ENCODE results near the gene ZNRF1.

The ZNRF1 gene

DNA sequence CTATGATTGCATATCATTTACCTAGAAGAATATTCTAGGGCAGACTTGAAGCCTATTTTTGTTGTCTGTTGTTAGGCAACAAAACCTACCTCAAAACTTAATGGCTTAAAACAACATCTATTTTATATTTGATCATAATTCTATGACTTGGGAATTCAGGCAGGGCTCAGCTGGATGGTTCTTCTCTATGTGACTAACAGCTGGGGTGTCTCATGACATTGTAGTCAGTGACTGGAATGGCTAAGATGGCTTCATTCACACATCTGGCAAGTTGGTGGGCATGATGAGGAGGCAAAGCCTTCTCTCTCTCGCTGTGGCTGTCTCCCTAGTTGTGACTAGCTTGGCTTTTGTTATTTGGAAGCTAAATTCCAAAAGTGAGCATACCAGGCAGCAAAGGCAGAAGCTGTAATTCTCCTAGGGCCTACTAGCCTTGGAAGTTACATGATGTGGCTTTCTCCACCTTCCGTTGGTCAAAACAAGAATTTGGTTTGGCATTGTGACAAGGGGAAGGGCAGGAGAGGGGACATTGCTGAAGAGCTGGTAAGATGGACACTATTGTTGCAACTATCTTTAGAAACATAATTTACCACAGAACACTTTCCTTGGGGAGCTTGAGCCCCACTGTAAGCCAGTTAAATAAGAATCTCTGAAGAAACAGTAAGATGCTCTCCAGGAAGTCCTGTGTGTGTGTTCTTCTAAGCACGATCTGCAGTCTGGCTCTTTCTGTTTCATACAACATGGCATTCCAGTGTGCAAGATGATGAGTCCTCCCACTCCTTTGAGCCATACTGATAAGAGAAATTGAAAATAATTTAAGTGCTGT is 39.4 kb downstream of the ZNRF1 start:
- Histone ChIP-seq H3K36me3 (ENCODE audit: control insufficient read depth in 1 of 2, insufficient read depth in 2 of 2, low read length in 2 of 2) (peaks cover 5 to 6% of the 10 kb centered on the region in 2 donors), H3K4me3 (ENCODE audit: low read depth in 1 of 2, low read length in 2 of 2) (no peak overlapping the region), H3K27ac (ENCODE audit: low read depth, low read length) (no peak overlapping the region), H3K9me3 (ENCODE audit: control insufficient read depth in 1 of 2, low read length in 2 of 2) (peaks cover 4 to 10% of the 10 kb centered on the region in 2 donors), H3K4me1 (ENCODE audit: control insufficient read depth in 1 of 2, insufficient read depth in 2 of 2, low read length in 2 of 2) (no peaks in the 10 kb centered on the region), H3K9ac (ENCODE audit: low read depth in 1 of 2, low read length in 2 of 2) (no peak overlapping the region), H3K27me3 (ENCODE audit: control insufficient read depth in 1 of 2, insufficient read depth in 2 of 2, low read length in 2 of 2) (no peaks in the 10 kb centered on the region)

DNA sequence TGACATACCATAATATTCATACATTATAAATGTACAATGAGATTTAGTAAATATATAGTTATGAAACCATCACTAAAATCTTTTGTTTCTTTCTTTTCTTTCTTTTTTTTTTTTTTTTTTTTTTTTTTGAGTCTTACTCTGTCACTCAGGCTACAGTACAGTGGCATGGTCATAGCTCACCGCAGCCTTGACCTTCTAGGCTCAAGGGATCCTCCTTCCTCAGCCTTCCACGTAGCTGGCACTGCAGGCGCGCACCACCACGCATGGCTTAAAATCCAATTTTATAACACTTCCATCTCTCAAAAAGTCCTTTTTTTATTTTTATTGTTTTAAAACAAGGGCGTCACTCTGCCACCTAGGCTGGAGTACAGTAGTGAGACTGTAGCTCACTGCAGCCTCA is 41.1 kb downstream of the ZNRF1 start:
- peaks cover 5 to 6% of the 10 kb centered on the region in 2 donors for H3K36me3 ChIP-seq (ENCODE audit: control insufficient read depth in 1 of 2, insufficient read depth in 2 of 2, low read length in 2 of 2)
- H3K4me1 ChIP-seq (ENCODE audit: control insufficient read depth in 1 of 2, insufficient read depth in 2 of 2, low read length in 2 of 2) = peaks cover 0 to 3% of the 10 kb centered on the region in 2 donors
- H3K9me3 ChIP-seq (ENCODE audit: control insufficient read depth in 1 of 2, low read length in 2 of 2) = peaks cover 4 to 10% of the 10 kb centered on the region in 2 donors
- no peak overlapping the region for H3K9ac ChIP-seq (ENCODE audit: low read depth in 1 of 2, low read length in 2 of 2)
- no peak overlapping the region for H3K27ac ChIP-seq (ENCODE audit: low read depth, low read length)
- H3K4me3 ChIP-seq (ENCODE audit: low read depth in 1 of 2, low read length in 2 of 2) = no peak overlapping the region
- no peaks in the 10 kb centered on the region for H3K27me3 ChIP-seq (ENCODE audit: control insufficient read depth in 1 of 2, insufficient read depth in 2 of 2, low read length in 2 of 2)

DNA sequence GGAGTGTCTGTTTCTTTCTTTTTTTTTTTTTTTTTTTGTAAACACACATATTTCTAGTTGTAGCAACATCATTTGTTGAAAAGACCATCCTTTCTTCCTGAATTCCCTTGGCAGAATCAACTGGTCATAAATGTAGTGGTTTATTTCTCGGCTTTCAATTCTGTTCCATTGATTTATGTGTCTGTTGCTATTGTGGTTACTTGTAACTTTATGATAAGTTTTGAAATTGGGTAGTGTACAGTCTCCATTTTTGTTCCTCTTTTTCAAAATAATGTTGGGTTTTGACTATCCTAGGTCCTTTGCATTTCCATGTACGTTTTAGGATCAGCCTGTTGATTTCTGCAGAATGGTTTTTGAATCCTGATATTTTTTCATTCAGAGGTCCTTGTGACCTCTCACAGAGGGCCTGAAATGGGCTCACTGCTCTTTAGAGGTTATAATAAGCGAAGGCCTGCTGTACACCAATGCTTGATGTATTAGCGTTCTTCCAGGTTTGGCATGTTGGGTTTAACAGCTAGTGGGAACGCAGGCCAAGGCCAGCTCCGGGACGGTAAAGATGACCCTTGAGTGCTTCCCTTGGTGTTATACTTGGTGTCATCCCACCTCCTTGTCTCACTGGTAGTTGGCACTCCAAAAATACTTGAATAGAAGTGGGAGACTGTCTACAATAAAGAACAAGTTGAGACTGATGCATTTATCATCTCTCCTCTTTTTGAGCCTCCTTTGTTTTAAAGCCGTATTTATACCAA is 43.8 kb downstream of the ZNRF1 start:
- peaks cover 0 to 3% of the 10 kb centered on the region in 2 donors for H3K4me1 ChIP-seq (ENCODE audit: control insufficient read depth in 1 of 2, insufficient read depth in 2 of 2, low read length in 2 of 2)
- H3K27ac ChIP-seq (ENCODE audit: low read depth, low read length) = no peak overlapping the region
- H3K36me3 ChIP-seq (ENCODE audit: control insufficient read depth in 1 of 2, insufficient read depth in 2 of 2, low read length in 2 of 2) = peaks cover 0 to 2% of the 10 kb centered on the region in 2 donors
- no peak overlapping the region for H3K9ac ChIP-seq (ENCODE audit: low read depth in 1 of 2, low read length in 2 of 2)
- no peaks in the 10 kb centered on the region for H3K27me3 ChIP-seq (ENCODE audit: control insufficient read depth in 1 of 2, insufficient read depth in 2 of 2, low read length in 2 of 2)
- no peak overlapping the region for H3K4me3 ChIP-seq (ENCODE audit: low read depth in 1 of 2, low read length in 2 of 2)
- H3K9me3 ChIP-seq (ENCODE audit: control insufficient read depth in 1 of 2, low read length in 2 of 2) = peaks cover 3 to 6% of the 10 kb centered on the region in 2 donors

DNA sequence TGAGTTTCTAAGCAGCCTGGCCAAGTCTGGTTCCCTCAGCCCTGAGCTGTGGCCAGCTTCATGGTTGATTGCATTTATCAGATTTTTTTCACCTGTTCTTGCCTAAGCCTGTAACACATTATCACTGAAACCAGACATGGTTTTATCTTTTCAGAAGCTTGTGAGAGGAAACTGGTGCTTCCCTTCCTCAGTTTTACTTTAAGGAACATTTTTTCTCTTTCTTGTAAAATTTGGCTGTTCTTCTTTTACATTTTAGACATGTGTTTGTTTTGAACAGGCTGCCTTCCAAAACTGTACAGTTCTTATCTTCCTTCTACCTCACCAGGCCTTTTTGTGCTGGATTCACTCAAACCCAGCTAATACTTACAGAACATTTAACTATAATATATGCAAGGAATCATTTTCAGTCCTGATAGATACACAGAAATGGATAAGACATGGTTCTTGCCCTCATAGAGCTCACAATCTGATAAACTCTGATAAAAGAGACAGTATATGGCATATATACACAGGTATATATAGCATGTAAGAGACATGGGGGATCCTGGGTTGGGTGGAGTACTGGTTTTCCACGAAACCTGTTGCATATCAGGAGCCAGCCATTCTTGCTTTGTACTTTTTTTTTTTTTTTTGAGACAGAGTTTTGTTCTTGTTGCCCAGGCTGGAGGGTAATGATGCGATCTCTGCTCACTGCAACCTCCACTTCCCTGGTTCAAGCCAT is 44.5 kb downstream of the ZNRF1 start:
- Histone ChIP-seq H3K27me3 (ENCODE audit: control insufficient read depth in 1 of 2, insufficient read depth in 2 of 2, low read length in 2 of 2) (no peaks in the 10 kb centered on the region), H3K9me3 (ENCODE audit: control insufficient read depth in 1 of 2, low read length in 2 of 2) (peaks cover 0 to under 1% of the 10 kb centered on the region in 2 donors), H3K4me3 (ENCODE audit: low read depth in 1 of 2, low read length in 2 of 2) (no peak overlapping the region), H3K36me3 (ENCODE audit: control insufficient read depth in 1 of 2, insufficient read depth in 2 of 2, low read length in 2 of 2) (no peaks in the 10 kb centered on the region), H3K27ac (ENCODE audit: low read depth, low read length) (no peak overlapping the region), H3K9ac (ENCODE audit: low read depth in 1 of 2, low read length in 2 of 2) (no peak overlapping the region), H3K4me1 (ENCODE audit: control insufficient read depth in 1 of 2, insufficient read depth in 2 of 2, low read length in 2 of 2) (peaks cover 0 to 3% of the 10 kb centered on the region in 2 donors)

DNA sequence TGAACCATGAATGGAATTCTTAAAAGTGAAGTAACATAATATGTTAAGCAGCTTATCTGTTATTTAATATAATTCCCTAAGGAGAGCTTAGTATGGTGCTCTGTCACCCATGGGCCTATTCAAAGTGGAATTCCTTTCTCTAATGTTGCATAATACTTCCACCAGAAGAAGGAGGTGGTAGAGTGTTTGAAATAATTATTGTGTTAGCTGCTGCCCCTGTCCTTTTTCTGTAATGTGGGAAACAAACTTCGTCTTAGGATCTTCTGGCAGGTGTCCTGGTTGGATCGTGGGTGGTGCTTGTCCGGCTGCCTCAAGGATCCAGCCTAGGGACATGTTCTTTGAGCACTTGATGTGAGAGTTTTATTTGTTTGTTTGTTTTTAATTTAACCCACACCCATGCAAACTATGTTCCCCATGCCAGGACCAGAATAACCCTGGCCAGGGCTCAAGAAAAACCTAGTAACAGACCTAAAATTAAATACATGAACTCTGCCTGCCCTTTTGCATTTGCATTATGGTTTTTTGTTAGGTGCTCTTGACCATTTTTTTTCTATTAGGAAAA is 46.1 kb downstream of the ZNRF1 start:
- Histone ChIP-seq H3K27me3 (ENCODE audit: control insufficient read depth in 1 of 2, insufficient read depth in 2 of 2, low read length in 2 of 2) (no peaks in the 10 kb centered on the region), H3K4me1 (ENCODE audit: control insufficient read depth in 1 of 2, insufficient read depth in 2 of 2, low read length in 2 of 2) (peaks cover 0 to 6% of the 10 kb centered on the region in 2 donors), H3K4me3 (ENCODE audit: low read depth in 1 of 2, low read length in 2 of 2) (no peak overlapping the region), H3K9ac (ENCODE audit: low read depth in 1 of 2, low read length in 2 of 2) (no peak overlapping the region), H3K9me3 (ENCODE audit: control insufficient read depth in 1 of 2, low read length in 2 of 2) (no peaks in the 10 kb centered on the region), H3K36me3 (ENCODE audit: control insufficient read depth in 1 of 2, insufficient read depth in 2 of 2, low read length in 2 of 2) (no peaks in the 10 kb centered on the region), H3K27ac (ENCODE audit: low read depth, low read length) (no peak overlapping the region)

DNA sequence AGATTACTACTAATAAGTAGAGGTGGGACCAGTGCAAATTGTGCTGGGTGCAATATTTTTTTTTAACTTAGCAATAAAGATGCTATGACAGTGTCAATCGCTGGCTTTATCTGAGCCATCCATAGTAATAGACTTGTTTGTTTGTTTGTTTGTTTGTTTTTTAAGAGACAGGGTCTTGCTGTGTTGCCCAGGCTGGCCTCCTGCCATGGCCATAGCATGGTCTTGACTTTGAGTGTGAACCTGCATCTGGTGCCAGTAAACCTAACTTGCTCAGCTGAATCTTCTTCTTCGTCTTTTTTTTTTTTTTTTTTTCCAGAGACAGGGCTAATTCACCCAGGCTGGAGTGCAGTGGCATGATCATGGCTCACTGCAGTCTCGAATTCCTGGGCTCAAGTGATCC is 46.6 kb downstream of the ZNRF1 start:
- H3K9me3 ChIP-seq (ENCODE audit: control insufficient read depth in 1 of 2, low read length in 2 of 2) = no peaks in the 10 kb centered on the region
- H3K9ac ChIP-seq (ENCODE audit: low read depth in 1 of 2, low read length in 2 of 2) = no peak overlapping the region
- H3K36me3 ChIP-seq (ENCODE audit: control insufficient read depth in 1 of 2, insufficient read depth in 2 of 2, low read length in 2 of 2) = no peaks in the 10 kb centered on the region
- no peak overlapping the region for H3K4me3 ChIP-seq (ENCODE audit: low read depth in 1 of 2, low read length in 2 of 2)
- no peaks in the 10 kb centered on the region for H3K27me3 ChIP-seq (ENCODE audit: control insufficient read depth in 1 of 2, insufficient read depth in 2 of 2, low read length in 2 of 2)
- H3K27ac ChIP-seq (ENCODE audit: low read depth, low read length) = no peak overlapping the region
- H3K4me1 ChIP-seq (ENCODE audit: control insufficient read depth in 1 of 2, insufficient read depth in 2 of 2, low read length in 2 of 2) = peaks cover 0 to 6% of the 10 kb centered on the region in 2 donors

DNA sequence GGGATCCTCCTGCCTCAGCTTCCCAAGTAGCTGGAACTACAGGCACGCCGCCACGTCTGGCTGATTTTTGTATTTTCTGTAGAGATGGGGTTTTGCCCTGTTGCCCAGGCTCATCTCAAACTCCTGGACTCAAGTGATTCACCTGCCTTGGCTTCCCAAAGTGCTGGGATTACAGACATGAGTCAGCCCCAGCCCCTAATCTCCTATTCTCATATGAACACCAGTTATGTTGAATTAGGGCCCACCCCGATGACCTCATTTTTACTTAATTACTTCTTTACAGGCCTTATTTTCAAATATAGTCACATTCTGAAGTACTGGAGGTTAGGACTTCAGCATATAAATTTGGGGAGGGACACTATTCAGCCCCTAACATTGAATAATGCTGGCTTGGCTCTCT is 49.2 kb downstream of the ZNRF1 start:
- Histone ChIP-seq H3K4me3 (ENCODE audit: low read depth in 1 of 2, low read length in 2 of 2) (no peak overlapping the region), H3K27ac (ENCODE audit: low read depth, low read length) (no peak overlapping the region), H3K36me3 (ENCODE audit: control insufficient read depth in 1 of 2, insufficient read depth in 2 of 2, low read length in 2 of 2) (no peaks in the 10 kb centered on the region), H3K9ac (ENCODE audit: low read depth in 1 of 2, low read length in 2 of 2) (no peak overlapping the region), H3K27me3 (ENCODE audit: control insufficient read depth in 1 of 2, insufficient read depth in 2 of 2, low read length in 2 of 2) (no peaks in the 10 kb centered on the region), H3K9me3 (ENCODE audit: control insufficient read depth in 1 of 2, low read length in 2 of 2) (no peaks in the 10 kb centered on the region), H3K4me1 (ENCODE audit: control insufficient read depth in 1 of 2, insufficient read depth in 2 of 2, low read length in 2 of 2) (peaks cover 0 to 10% of the 10 kb centered on the region in 2 donors)

DNA sequence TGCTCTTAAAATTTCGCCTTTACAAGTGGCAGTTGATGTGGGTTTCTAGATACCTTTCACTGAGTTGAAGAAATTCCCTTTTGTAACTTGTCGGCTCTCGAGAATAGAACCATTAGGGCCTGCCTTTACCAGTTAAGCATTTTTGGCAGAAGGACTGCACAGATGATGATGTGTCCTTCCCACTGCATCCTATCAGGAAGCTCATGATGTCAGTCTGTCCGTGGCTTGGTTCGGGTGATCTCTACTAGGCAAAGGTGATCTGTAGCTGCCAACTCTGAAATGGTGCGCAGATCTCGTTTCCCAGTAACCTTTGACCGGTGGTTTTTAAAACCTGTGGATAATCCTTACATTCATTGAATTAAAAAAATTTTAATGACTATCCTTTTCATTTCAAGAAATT is 49.7 kb downstream of the ZNRF1 start:
- no peaks in the 10 kb centered on the region for H3K36me3 ChIP-seq (ENCODE audit: control insufficient read depth in 1 of 2, insufficient read depth in 2 of 2, low read length in 2 of 2)
- H3K9me3 ChIP-seq (ENCODE audit: control insufficient read depth in 1 of 2, low read length in 2 of 2) = no peaks in the 10 kb centered on the region
- H3K9ac ChIP-seq (ENCODE audit: low read depth in 1 of 2, low read length in 2 of 2) = no peak overlapping the region
- H3K27me3 ChIP-seq (ENCODE audit: control insufficient read depth in 1 of 2, insufficient read depth in 2 of 2, low read length in 2 of 2) = no peaks in the 10 kb centered on the region
- H3K4me3 ChIP-seq (ENCODE audit: low read depth in 1 of 2, low read length in 2 of 2) = no peak overlapping the region
- H3K27ac ChIP-seq (ENCODE audit: low read depth, low read length) = no peak overlapping the region
- peaks cover 0 to 10% of the 10 kb centered on the region in 2 donors for H3K4me1 ChIP-seq (ENCODE audit: control insufficient read depth in 1 of 2, insufficient read depth in 2 of 2, low read length in 2 of 2)

DNA sequence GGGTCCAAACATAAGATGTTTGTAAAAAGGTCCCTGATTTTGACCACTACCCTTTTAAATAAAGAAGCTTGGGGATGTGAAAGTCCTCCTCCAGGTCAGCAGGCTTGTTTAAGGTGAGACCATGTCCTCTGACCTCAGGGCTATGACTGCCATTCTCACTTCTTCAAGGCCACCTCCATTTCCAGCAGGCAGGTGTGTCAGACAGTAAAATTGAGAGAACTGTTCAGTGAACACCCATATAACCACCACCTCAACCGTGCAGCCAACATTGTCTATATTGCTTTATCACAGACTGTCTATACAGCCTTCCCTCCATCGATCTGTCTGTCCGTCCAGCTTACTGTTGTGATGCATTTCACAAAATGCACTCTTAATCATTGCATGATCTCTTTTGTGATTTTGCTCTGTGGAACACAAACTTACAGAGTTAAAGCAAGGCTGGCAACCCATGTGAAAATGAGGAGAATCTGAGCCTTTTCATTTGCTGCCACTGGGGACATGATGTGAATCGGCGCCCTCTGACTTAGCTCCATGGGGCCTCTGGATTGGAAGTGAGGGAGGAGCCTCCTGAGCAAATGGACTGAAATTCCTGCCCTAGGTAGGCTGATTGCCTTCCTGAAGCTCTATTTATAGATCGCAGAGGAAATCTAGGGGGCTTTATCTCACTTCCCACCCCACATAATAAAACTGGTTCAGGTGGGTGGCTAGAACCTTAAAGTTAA is 53.8 kb downstream of the ZNRF1 start:
- Histone ChIP-seq H3K9ac (ENCODE audit: low read depth in 1 of 2, low read length in 2 of 2) (no peak overlapping the region), H3K27me3 (ENCODE audit: control insufficient read depth in 1 of 2, insufficient read depth in 2 of 2, low read length in 2 of 2) (no peaks in the 10 kb centered on the region), H3K4me1 (ENCODE audit: control insufficient read depth in 1 of 2, insufficient read depth in 2 of 2, low read length in 2 of 2) (peaks cover 15 to 22% of the 10 kb centered on the region in 2 donors), H3K27ac (ENCODE audit: low read depth, low read length) (no peak overlapping the region), H3K36me3 (ENCODE audit: control insufficient read depth in 1 of 2, insufficient read depth in 2 of 2, low read length in 2 of 2) (no peaks in the 10 kb centered on the region), H3K4me3 (ENCODE audit: low read depth in 1 of 2, low read length in 2 of 2) (no peak overlapping the region), H3K9me3 (ENCODE audit: control insufficient read depth in 1 of 2, low read length in 2 of 2) (no peaks in the 10 kb centered on the region)
